SKM-1 treated with dmso at 0.1 percent for 144 hours (cell line): ENCODE results near the gene KBTBD12.

Source experiments
- DNase-seq: peaks from one replicate; lab custom pipeline; 2025; ENCODE audit not compliant: unreplicated experiment; lab: John Stamatoyannopoulos, UW

KBTBD12 gene

GRCh38 chr3:127984241-127984975, 69.4 kb downstream of the KBTBD12 start:
- no peak for DNase-seq

DNA sequence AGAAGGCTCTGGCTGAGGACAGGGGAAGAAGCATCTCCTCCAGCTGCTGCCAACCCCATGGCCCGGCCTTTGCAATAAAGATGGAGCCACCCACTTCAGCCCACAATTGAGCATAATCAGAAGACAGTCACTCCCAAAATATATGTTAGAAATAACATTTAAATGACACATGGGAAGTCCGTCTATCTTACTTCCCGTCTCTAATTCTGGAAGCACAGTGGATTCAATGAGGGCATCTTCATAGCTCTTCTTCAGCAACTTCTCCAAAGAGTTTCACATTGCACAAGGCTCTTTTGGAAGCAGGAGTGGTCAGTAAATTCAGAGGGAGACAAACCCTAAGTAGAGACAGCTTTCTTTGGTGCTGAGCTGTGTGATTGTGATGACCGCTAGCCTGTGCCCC, 70.2 kb downstream of the KBTBD12 start:
- DNase-seq, result no peak

GRCh38 chr3:127985655-127986225, 70.7 kb downstream of the KBTBD12 start:
- no peak for DNase-seq

DNA sequence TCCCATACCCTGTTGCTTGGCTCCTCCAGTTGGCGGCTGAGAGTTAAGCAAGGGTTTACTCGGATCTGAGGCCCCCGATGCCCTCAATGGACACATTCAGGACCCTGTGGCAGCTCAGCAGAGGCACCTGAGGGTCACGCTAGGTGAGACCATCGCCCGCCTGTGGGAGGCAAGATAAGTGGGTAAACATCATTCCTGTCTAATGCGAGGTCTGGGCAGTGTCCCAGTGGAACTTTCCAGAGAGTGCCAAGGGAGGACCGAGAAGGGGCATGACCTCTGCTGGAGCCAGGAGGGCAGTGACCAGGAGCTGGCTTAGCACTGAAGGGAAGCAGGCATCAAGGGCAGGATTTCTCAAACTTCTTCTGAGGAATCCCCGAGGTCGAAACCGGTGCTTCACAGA, 71.8 kb downstream of the KBTBD12 start:
- DNase-seq, result no peak

DNA sequence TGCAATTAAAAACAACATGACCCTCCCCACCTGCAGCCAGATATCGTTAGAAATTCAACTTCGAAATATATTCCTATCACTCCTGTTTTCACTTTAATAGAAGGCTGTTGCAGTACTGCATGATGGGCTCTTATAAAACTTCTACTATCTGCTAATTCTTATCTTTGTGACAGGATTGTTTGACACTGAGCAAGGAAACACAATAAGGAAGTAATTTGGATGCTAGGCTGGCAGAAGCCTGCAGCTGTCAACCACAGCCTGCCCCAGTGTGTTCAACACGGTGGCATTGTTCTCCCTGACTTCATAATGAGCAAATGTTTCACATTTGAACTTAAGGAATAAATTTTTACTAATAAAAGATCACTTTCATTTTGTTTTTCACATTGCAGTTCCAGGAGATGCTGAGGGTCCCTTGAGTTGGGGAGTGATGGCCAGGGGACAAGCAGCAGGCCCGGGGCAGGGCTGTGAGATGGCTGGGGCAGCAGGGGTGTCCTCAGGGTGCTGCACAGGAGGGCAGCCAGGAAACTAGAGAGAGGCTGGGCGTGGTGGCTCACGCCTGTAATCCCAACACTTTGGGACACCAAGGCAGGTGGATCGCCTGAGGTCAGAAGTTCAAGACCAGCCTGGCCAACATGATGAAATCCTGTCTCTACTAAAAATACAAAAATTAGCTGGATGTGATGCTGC, 72.4 kb downstream of the KBTBD12 start:
- DNase-seq, result no peak

DNA sequence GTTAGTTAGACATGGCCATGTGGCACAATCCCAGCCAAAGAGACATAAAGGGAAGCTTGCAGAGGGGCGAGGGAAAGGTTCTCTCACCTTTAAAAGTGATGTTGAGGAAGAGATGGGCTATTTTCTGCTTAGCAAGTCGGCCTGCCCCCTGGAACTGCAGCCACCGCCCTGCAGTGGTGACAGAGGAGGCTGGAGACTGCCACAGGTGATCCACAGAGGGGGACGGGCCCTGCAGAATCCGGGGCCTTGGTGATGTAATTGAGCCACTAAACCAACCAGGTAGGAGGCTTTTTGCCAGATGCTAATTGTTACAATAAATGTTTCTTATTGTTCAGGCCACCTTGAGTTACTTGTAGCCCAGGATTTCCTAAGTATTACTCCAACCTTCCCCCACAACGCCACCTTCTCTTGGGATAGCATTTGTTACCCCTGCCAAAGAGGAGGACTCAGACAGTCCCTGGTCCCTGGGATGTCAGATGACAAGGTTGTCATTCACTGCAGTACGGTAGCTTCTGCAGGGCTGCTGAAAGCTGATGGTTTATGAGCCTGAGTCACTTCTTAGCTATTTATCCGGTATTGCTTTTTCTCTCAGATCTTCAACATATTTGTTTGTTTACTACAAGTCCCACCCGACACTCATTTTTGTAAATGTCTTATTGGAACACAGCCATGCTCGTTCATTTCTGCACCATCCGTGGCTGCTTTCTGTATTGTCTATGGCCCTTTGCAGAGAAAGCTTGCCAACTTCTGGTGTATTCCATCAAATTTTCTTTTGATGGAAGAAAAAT, 73.9 kb downstream of the KBTBD12 start:
- no peak for DNase-seq

GRCh38 chr3:127990051-127990450, 75.0 kb downstream of the KBTBD12 start:
- no peak for DNase-seq

GRCh38 chr3:127990461-127990860, 75.4 kb downstream of the KBTBD12 start:
- no peak for DNase-seq

DNA sequence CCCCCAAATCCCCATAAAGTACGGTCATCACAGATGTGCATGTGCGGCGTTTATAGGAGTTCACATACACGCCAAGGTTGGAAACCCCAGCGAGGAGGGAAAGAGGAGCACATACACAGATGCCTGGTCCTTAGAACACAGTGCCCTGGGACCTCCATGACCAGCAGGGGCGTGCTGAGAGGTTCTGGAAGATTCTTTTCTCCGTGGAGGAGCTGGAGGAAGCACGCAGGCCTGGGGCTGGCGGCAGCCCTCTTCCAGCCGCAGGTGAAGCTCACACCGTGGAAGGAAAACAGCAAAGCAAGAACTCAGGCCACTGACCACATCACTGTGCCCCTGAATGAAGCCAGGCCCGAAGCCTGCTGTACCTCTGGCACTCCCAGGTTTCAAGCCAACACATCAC, 76.2 kb downstream of the KBTBD12 start:
- no peak for DNase-seq

GRCh38 chr3:127991681-127992080, 76.6 kb downstream of the KBTBD12 start:
- no peak for DNase-seq

GRCh38 chr3:127992127-127992526, 77.1 kb downstream of the KBTBD12 start:
- DNase-seq, result no peak

DNA sequence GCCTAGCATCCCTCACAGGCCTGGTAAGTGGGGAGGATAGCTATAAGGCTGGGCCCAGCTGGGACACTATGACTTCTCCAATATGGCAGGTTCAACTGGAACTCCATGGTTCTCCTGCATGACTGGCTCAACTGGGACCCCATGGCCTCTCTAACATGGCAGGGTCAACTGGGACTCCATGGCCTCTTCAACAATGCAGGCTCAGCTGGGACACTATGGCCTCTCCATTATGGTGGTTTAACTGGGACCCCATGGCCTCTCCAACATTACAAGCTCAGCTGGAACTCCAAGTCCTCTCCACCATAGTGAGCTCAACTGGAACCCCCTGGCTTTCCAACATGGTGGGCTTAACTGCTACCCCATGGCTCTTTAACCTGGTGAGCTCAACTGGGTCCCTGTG, 79.0 kb downstream of the KBTBD12 start:
- no peak for DNase-seq

GRCh38 chr3:127997016-127997415, 82.0 kb downstream of the KBTBD12 start:
- no peak for DNase-seq

- DNase-seq, result no peak
Observed at GRCh38 chr3:127997961-127998360, 82.9 kb downstream of the KBTBD12 start.

GRCh38 chr3:127998596-127998995, 83.6 kb downstream of the KBTBD12 start:
- DNase-seq, result no peak

- DNase-seq, result no peak
Observed at GRCh38 chr3:127999509-128000106, 84.6 kb downstream of the KBTBD12 start.

GRCh38 chr3:128001576-128001975, 86.5 kb downstream of the KBTBD12 start:
- no peak for DNase-seq

DNA sequence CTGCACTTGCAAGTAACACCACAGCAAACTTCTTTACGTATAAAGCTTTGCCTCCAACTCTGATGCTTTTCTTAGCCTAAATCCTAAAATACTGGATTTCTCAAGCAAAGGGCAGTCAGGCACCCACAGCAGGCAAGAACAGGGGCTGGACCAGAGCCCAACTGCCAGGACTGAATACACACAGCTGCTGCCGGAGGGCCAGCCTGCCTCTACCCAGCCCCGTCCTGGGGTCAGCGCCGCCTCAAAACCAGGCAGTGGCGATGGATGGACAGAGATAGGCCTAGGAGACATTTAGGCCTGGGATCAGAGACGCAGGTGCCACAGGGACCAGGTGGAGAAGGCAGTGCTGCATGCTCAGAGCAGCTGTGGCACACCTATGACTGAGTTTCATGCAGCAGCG, 89.6 kb downstream of the KBTBD12 start:
- DNase-seq, result no peak

DNA sequence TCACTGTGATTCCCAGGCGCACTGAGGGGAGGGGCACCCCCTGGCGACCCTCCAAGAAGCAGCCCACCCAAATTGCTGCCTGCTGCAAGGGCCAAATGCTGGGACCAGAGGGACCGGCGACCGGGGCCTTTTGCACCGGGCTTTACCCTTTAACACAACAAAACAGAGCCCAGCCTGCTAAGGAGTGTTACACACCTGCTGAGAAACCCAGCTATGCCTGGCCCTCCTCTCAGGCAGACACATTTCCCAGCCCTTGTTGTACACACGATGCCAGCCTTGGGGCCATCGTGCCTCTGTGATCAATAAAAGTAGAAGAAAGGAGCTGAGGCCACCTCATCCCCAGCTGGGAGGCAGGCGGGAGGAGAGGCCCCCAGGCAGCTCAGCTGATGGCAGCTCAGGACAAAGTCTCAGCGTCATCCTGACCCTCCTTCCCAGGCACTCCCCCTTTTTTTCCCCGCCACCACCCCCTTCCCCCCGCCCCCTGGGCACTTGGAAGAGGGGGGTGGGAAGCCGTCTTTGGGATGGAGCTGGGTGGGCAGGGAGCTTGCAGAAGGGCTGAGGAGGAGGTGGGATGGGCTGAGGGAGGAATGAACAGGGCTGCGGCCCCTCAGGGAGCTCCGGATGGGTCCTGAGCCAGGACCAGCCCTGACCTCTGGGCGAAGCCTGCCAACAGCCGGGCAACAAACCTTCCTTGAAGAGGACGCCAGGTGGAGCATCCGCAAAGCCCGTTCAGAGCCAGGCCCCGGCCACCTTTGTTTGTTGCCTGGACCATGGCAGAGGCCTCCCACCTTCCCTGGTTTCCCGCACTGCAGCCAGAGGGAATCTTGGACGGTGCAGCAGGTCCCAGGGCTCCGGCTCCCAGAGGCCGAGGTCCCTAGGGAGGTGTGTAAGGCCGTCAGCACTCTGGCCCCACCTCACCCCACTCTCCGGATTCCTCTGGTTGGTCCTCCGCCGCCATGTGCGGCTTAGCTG, 91.3 kb downstream of the KBTBD12 start:
- no peak for DNase-seq

- DNase-seq, result no peak
Observed at GRCh38 chr3:128007033-128007424, 92.0 kb downstream of the KBTBD12 start.
